Hepatocyte (in vitro differentiated cells): ENCODE results near the gene ADAM17. TPM values are rescaled to one million over a fixed set of nuclear protein-coding genes. Genes with fewer than 3 reads are reported as not detected.
"Not testable (repeated sequence)": the region's sequence is repeated elsewhere in the genome, so short reads cannot be mapped to it uniquely, and the experiment has no call there.

Experiments used
- DNase-seq: peaks from one replicate; pipeline ENCODE4 v3.0.0-alpha.2; 2016; ENCODE audit warnings: low spot score
- H2AFZ ChIP-seq: fragments of 200-600 bp; sonication (generic); 2 replicates; pipeline ENCODE4 v1.6.0; 2016; ENCODE audit warnings: antibody characterized with exemption, mild to moderate bottlenecking
- H3K27ac ChIP-seq: fragments of 200-600 bp; sonication (generic); 2 replicates; pipeline ENCODE4 v1.5.1; 2016; ENCODE audit warnings: mild to moderate bottlenecking
- H3K27me3 ChIP-seq: fragments of 200-600 bp; sonication (generic); 2 replicates; pipeline ENCODE4 v1.6.1; 2016
- H3K36me3 ChIP-seq: fragments of 200-600 bp; sonication (generic); replicated peaks from 2 replicates; pipeline ENCODE4 v1.5.1; 2016; ENCODE audit warnings: low read depth; ENCODE audit not compliant: insufficient read depth
- H3K4me1 ChIP-seq: fragments of 200-600 bp; sonication (generic); 2 replicates; pipeline ENCODE4 v1.5.1; 2016; ENCODE audit warnings: mild to moderate bottlenecking, moderate library complexity; ENCODE audit not compliant: insufficient read depth
- H3K4me2 ChIP-seq: fragments of 200-600 bp; sonication (generic); 2 replicates; pipeline ENCODE4 v1.6.0; 2016
- H3K4me3 ChIP-seq: fragments of 200-600 bp; sonication (generic); 2 replicates; pipeline ENCODE4 v1.5.1; 2016; ENCODE audit warnings: mild to moderate bottlenecking
- H3K79me2 ChIP-seq: fragments of 200-600 bp; sonication (generic); 2 replicates; pipeline ENCODE4 v1.6.0; 2017; ENCODE audit warnings: mild to moderate bottlenecking
- H3K9me2 ChIP-seq: fragments of 200-600 bp; sonication (generic); replicated peaks from 2 replicates; pipeline ENCODE4 v1.6.0; 2017; ENCODE audit warnings: mild to moderate bottlenecking; ENCODE audit not compliant: insufficient read depth
- H3K9me3 ChIP-seq: fragments of 200-600 bp; sonication (generic); 2 replicates; pipeline ENCODE4 v1.5.1; 2016; ENCODE audit warnings: low read depth, mild to moderate bottlenecking
- H4K20me1 ChIP-seq: fragments of 200-600 bp; sonication (generic); 2 replicates; pipeline ENCODE4 v1.6.0; 2016; ENCODE audit warnings: mild to moderate bottlenecking; ENCODE audit not compliant: insufficient read depth, poor library complexity, severe bottlenecking
- EZH2 ChIP-seq: fragments of 200-600 bp; sonication (generic); IDR thresholded peaks from 2 replicates; pipeline ENCODE4 v1.6.1; 2016; ENCODE audit warnings: antibody characterized with exemption, mild to moderate bottlenecking, borderline replicate concordance
- EZH2phosphoT487 ChIP-seq: fragments of 200-600 bp; sonication (generic); IDR thresholded peaks from one replicate; pipeline ENCODE4 v1.6.1; 2018; ENCODE audit warnings: antibody characterized with exemption, mild to moderate bottlenecking, low read depth, moderate library complexity; ENCODE audit not compliant: unreplicated experiment, severe bottlenecking
- WGBS: methylation state at CpG from one replicate; pipeline ENCODE4 v1.1.6; 2016; ENCODE audit warnings: low lambda C conversion rate; ENCODE audit errors: missing lambda C conversion rate; 5-methylcytosine and 5-hydroxymethylcytosine counted together
- polyA plus RNA-seq: library from polyadenylated mRNA; unstranded; fragments of >200 nt; fragmentation: Nextera tagmentation; extraction: Ambion mirVana; gene quantifications from 2 replicates; pipeline ENCODE4 v1.2.1, GENCODE V29; 2016
- total RNA-seq: library from RNA; depleted of rRNA; stranded (reverse); fragments of >200 nt; gene quantifications from 2 replicates; pipeline ENCODE4 v1.2.3, GENCODE V29; 2014
- TF ChIP-seq, protein P1 (sequence below): fragments of 200-600 bp; sonication (generic); IDR thresholded peaks from 2 replicates; pipeline ENCODE4 v1.5.1; 2016; ENCODE audit warnings: antibody characterized with exemption, mild to moderate bottlenecking; ENCODE audit not compliant: poor library complexity

The ADAM17 gene
- total and polyA plus RNA-seq, 2 experiments from 2014 or later, result 20.5 to 30.2 TPM

DNA sequence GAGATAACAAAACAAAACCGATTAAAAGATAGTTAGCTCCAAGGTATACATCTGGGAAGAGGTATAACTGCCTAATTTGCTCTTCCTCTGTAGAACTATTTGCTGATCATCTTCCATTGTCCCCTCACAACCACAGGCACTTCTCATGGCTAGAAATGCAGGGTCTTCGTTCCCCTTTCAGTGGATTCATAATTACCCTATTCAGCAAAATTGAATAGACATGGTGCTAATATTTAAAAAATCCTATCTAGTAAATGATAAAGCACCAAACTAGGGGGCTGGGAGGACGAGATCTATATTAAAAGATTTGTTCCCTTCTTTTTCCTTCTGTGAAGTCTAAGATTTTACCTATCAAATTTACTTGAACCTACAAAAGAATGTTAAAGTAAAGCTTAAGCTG, 30.8 kb upstream of the ADAM17 start:
- TF ChIP-seq, protein P1, sequence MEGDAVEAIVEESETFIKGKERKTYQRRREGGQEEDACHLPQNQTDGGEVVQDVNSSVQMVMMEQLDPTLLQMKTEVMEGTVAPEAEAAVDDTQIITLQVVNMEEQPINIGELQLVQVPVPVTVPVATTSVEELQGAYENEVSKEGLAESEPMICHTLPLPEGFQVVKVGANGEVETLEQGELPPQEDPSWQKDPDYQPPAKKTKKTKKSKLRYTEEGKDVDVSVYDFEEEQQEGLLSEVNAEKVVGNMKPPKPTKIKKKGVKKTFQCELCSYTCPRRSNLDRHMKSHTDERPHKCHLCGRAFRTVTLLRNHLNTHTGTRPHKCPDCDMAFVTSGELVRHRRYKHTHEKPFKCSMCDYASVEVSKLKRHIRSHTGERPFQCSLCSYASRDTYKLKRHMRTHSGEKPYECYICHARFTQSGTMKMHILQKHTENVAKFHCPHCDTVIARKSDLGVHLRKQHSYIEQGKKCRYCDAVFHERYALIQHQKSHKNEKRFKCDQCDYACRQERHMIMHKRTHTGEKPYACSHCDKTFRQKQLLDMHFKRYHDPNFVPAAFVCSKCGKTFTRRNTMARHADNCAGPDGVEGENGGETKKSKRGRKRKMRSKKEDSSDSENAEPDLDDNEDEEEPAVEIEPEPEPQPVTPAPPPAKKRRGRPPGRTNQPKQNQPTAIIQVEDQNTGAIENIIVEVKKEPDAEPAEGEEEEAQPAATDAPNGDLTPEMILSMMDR, result no peak
- DNase-seq, result no peak
- no peaks in the 10 kb centered on the region for H3K4me1 ChIP-seq
- no peaks in the 10 kb centered on the region for H3K9me3 ChIP-seq
- peaks cover 20% of the 10 kb centered on the region for H3K36me3 ChIP-seq
- H3K27me3 ChIP-seq, result no peaks in the 10 kb centered on the region
- H3K4me3 ChIP-seq, result no peak overlapping the region
- H3K4me2 ChIP-seq, result no peak overlapping the region
- peaks cover 23% of the 10 kb centered on the region for H4K20me1 ChIP-seq
- no peak overlapping the region for H2AFZ ChIP-seq
- H3K79me2 ChIP-seq, result peaks cover 52% of the 10 kb centered on the region
- no peaks in the 10 kb centered on the region for H3K9me2 ChIP-seq
- no peak overlapping the region for H3K27ac ChIP-seq
- WGBS, result 99% methylated on average over 3 of the region's 3 CpGs

DNA sequence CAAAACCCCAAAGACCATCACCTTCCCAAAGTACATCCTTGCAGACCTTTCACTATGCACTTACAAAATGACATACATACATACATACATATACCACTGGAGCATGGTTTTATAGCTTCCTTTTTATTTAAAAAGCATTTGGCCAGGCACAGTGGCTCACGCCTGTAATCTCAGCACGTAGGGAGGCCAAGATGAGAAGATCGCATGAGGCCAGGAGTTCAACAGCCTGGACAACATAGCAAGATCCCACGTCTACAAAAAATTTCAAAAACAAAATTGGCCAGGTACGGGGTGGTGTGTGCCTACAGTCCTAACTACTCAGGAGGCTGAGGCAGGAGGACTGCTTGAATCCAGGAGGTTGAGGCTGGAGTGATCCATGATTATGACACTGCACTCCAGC, 29.9 kb upstream of the ADAM17 start:
- Histone ChIP-seq H3K79me2 (peaks cover 42% of the 10 kb centered on the region), H3K9me3 (no peaks in the 10 kb centered on the region), H3K36me3 (peaks cover 16% of the 10 kb centered on the region), H3K27ac (no peak overlapping the region), H3K9me2 (no peaks in the 10 kb centered on the region), H4K20me1 (peaks cover 14% of the 10 kb centered on the region), H3K27me3 (no peaks in the 10 kb centered on the region), H3K4me1 (no peaks in the 10 kb centered on the region), H2AFZ (no peak overlapping the region), H3K4me2 (no peak overlapping the region), H3K4me3 (no peak overlapping the region)
- TF ChIP-seq, protein P1, result no peak
- TF ChIP-seq EZH2phosphoT487, result no peak
- no peak for TF ChIP-seq EZH2
- 95% methylated on average over 5 of the region's 5 CpGs for WGBS
- DNase-seq, result no peak

DNA sequence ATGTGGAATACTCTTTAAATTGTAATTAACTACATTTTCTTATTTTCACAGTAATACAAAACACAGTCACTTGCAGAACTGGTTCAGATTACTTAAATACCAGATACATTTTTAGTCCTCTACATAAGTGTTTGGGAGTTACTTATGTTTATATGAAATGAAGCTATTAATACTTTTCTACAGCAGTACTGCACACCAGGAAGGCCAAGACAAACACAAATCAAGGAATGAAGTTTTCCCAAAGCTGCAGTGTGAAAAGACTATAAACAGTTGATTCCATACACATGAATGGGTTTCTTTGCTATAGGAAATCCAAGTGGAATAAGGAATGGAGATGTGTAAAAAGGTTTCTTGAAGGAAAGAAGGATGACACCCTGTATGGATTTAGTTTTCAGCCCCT, 29.3 kb upstream of the ADAM17 start:
- H3K9me2 ChIP-seq, H3K4me2 ChIP-seq, DNase-seq, H3K9me3 ChIP-seq, H3K4me3 ChIP-seq, H3K27ac ChIP-seq, H3K4me1 ChIP-seq, H3K27me3 ChIP-seq, H2AFZ ChIP-seq: not testable (repeated sequence)
- peaks cover 14% of the 10 kb centered on the region for H4K20me1 ChIP-seq
- H3K36me3 ChIP-seq, result peaks cover 16% of the 10 kb centered on the region
- H3K79me2 ChIP-seq, result peaks cover 37% of the 10 kb centered on the region

DNA sequence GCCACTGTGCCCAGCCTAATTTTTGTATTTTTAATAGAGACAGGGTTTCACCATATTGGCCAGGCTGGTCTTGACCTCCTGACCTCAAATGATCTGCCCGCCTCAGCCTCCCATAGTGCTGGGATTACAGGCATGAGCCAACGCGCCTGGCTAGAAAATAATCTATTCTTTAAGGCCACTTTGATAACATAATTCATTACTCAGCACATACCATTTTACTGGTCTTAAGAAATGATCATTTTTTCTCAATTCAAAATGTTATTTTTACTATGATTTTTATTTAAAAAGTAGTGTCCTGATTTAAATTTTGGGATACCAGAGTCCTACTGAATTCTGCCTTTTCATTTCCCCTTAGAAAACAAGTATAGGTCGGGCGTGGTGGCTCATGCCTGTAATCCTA, 27.0 kb upstream of the ADAM17 start:
- H3K27ac ChIP-seq, result no peak overlapping the region
- no peaks in the 10 kb centered on the region for H3K9me3 ChIP-seq
- no peak overlapping the region for H2AFZ ChIP-seq
- 94% methylated on average over 5 of the region's 5 CpGs for WGBS
- H3K9me2 ChIP-seq, result no peaks in the 10 kb centered on the region
- peaks cover 14% of the 10 kb centered on the region for H3K79me2 ChIP-seq
- no peaks in the 10 kb centered on the region for H3K27me3 ChIP-seq
- TF ChIP-seq EZH2, result no peak
- TF ChIP-seq, protein P1, result no peak
- TF ChIP-seq EZH2phosphoT487, result no peak
- DNase-seq, result no peak
- H3K4me3 ChIP-seq, result no peak overlapping the region
- peaks cover 11% of the 10 kb centered on the region for H4K20me1 ChIP-seq
- H3K4me2 ChIP-seq, result no peak overlapping the region
- H3K36me3 ChIP-seq, result peaks cover 15% of the 10 kb centered on the region
- H3K4me1 ChIP-seq, result no peaks in the 10 kb centered on the region
